HG02970 (cell line): ENCODE data around the gene ACP4.
"Not testable (repeated sequence)": the region's sequence is repeated elsewhere in the genome, so short reads cannot be mapped to it uniquely, and the experiment has no call there.

Source experiments
- ATAC-seq: cut with Tn5 transposase; IDR thresholded peaks from one replicate; pipeline ENCODE4 v1.9.1; 2021; ENCODE audit warnings: mild to moderate bottlenecking, moderate library complexity, moderate number of reproducible peaks; ENCODE audit not compliant: unreplicated experiment, low FRiP score

ACP4 gene, protein sequence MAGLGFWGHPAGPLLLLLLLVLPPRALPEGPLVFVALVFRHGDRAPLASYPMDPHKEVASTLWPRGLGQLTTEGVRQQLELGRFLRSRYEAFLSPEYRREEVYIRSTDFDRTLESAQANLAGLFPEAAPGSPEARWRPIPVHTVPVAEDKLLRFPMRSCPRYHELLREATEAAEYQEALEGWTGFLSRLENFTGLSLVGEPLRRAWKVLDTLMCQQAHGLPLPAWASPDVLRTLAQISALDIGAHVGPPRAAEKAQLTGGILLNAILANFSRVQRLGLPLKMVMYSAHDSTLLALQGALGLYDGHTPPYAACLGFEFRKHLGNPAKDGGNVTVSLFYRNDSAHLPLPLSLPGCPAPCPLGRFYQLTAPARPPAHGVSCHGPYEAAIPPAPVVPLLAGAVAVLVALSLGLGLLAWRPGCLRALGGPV

DNA sequence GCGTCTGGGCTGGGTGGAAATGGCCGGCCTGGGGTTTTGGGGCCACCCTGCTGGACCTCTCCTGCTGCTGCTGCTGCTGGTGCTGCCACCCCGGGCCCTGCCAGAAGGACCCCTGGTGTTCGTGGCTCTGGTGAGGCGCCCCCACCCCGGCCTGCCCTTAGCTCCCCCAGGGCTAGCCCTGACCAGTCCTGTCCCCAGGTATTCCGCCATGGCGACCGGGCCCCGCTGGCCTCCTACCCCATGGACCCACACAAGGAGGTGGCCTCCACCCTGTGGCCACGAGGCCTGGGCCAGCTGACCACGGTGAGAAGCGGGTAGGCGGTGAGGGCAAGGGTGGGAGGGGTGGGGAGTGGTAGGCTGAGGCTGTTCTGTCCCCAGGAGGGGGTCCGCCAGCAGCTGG is at the start of gene ACP4:
TSS of gene ACP4 (plus strand) at position 20 of the 400 bp plus-strand sequence. CDS start at position 20, 0 bp downstream.
- no peak for ATAC-seq

DNA sequence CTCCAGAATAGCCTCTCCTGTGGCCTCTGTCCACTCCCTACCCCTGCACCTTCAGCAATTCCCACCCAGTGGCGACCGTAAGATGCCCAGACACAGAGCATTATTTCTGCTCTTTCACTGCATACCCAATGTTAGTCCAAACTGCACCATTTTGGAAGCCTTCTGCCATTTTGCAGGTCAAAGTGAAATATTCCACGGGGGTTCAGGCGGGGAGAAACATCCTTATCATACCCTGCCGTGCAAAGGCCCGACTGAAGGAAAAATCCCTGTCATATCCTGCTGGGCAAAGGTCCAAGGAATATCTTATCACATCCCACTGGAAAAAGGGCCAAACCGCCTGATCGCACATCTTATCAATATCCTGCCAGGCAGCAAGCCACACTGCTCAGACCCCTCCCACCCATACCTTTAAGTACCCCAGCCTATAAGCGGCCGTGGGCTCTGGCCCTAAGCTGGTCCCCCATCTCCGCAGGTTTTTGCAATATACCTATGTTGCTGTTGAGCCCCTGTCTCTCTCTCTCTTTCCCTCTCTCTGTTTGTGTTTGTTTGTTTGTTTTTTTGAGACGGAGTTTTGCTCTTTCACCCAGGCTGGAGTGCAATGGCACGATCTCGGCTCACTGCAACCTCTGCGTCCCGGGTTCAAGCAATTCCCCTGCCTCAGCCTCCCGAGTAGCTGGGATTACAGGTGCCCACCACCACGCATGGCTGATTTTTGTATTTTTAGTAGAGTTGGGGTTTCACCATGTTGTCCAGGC is 48.9 kb upstream of the ACP4 start:
- no peak for ATAC-seq

DNA sequence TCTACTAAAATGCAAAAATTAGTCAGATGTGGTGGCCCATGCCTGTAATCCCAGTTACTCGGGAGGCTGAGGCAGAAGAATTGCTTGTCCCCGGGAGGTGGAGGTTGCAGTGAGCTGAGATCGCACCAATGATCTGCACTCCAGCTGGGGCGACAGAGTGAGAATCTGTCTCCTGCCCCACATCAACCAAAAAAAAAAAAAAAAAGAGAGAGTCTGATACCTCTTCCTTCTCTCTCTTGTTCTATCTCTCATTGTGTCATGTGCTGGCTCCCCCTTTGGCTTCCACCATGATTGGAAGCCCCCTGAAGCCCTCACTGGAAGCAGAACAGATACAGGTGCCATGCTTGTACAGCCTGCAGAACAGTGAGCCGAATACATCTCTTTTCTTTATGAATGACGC is 46.7 kb upstream of the ACP4 start:
- no peak for ATAC-seq

DNA sequence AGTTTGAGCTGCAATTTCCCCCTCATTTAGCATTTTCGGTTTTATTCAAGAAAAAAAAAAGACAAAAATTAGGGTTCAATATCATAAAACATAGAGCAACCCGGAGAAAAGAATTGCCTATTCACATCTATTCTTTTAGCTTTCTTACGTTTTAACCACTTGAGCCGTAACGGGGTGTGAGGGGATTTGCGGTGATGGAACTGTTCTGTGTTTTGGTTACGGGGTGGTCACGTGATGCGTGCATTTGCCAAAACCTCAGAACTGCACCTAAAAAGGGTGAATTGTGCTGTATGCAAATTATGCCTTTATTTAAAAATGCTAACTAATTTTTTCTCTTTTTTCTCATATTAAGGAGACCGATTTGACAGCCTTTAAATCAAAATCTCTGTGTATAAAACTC is 45.0 kb upstream of the ACP4 start:
- ATAC-seq: no peak

DNA sequence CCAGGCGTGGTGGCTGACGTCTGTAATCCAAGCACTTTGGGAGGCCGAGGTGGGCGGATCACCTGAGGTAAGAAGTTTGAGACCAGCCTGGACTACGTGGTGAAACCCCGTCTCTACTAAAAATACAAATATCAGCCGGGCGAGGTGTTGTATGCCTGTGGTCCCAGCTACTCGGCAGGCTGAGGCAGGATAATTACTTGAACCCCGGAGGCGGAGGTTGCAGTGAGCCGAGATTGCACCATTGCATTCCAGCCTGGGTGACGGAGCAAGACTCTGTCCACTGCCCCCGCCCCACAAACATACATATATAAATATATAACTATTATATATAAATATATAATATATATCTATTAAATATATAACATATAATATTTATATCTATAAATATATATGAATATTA is 43.1 kb upstream of the ACP4 start:
- ATAC-seq: not testable (repeated sequence)

DNA sequence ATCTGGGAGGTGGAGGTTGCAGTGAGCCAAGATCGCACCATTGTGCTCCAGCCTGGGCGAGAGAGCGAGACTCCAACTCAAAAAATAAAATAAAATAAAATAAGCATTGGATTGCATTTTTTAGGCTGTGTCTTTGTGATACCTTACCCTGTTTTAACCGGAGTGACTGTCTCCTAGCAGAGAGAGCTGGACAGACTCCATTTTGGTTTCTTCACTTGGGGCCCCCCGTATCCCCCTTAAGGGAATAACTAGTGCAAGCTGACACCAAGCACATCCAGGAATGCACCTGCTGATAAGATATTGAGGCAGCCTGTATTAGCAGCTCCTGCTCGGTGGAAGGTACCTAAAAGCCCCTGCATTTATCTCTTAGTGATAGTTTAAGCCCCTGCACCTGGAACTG is 40.7 kb upstream of the ACP4 start:
- no peak for ATAC-seq

DNA sequence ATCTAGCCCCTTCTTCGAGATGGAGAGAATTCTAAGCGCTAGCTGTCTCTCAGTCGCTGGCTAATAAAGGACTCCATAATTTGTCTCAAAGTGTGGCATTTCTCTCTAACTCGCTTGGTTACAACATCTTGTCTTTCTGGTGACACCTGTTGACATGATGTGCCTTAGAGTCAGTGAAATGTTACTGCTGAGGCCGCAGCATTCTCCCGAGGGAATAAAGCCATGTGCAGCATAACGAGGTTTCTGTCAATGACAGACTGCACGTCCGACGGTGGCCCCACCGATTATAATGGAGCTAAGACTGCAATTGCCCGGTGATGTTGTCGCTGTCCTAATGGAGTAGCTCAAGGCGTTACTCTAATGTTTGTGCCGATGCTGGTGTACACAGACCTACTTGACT is 40.2 kb upstream of the ACP4 start:
- ATAC-seq: no peak

DNA sequence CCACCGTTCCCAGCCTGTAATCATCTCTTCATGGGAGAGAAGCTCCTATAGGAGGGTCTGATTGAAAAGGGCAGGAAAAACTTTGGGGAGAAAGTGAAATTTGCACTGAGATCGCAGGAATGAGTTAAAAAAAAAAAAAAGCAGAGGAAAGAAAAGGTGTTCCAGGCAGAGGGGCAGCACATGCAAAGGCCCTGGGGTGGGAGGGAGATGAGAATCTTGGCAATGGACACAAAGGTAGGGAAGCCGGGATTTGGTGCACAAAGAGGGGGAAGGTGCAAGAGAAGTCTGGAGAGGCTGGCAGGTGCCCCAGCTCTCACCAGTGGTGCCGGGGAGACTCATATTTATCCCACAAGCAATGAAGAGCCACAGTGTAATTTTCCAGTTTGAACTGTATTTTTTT is 36.3 kb upstream of the ACP4 start:
- ATAC-seq: no peak

DNA sequence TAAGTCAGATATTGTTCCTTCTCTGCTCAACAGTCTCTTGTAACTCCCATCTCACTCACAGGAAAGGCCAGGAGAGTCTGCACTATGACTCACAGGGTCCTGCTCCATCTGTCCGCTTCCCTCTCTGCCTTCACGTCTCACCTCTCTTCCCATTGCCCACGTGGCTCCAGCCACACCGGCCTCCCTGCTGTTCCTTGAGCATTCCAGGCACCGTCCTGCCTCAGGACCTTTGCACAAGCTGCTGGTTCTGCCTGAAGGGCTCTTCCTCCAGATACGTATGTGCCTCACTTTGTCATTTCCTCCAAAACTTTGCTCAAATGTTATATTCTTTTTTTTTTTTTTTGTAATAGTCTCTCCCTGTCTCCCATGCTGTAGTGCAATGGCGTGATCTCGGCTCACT is 34.0 kb upstream of the ACP4 start:
- ATAC-seq: not testable (repeated sequence)

DNA sequence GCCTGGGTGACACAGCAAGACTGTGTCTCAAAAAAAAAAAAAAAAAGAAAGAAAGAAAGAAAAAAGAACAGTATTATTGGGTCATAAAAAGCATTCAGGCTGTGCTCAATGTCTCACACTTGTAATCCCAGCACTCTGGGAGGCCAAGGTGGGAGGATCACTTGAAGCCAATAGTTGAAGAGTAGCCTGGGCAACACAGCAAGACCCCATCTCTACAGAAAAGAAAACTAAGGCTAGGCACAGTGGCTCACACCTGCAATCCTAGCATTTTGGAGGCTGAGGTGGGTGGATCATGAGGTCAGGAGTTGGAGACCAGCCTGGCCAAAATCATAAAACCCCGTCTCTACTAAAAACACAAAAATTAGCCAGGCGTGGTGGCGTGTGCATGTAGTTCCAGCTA is 32.6 kb upstream of the ACP4 start:
- not testable (repeated sequence) for ATAC-seq

DNA sequence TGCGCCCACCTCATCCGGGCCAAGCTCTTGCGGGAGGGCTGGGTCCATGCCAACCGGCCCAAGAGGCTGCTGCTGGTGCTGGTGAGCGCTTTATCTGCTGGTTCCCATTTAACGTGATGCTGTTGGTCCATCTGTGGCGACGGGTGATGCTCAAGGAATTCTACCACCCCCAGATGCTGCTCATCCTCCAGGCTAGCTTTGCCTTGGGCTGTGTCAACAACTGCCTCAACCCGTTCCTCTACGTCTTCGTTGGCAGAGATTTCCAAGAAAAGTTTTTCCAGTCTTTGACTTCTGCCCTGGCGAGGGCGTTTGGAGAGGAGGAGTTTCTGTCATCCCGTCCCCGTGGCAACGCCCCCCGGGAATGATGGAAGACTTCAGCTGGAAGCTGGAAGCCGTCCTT is 31.1 kb upstream of the ACP4 start:
- not testable (repeated sequence) for ATAC-seq

DNA sequence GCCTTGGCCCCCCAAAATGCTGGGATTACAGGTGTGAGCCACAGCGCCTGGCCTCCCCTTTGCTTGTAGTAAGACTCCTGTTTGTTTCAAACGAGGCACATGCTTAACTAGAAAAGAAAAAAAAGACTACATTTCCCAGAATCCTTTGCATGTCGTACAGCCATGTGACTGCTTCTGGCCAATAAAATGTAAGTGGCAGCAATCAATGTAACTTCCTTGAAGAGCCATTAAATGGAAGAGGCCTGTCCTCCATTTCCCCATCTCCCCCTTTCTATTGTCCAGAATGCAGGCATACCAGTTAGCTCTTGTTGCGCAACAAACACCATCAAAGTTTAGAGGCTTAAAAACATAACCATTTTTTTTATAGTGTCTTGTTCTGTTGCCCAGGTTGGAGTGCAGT is 30.3 kb upstream of the ACP4 start:
- no peak for ATAC-seq

DNA sequence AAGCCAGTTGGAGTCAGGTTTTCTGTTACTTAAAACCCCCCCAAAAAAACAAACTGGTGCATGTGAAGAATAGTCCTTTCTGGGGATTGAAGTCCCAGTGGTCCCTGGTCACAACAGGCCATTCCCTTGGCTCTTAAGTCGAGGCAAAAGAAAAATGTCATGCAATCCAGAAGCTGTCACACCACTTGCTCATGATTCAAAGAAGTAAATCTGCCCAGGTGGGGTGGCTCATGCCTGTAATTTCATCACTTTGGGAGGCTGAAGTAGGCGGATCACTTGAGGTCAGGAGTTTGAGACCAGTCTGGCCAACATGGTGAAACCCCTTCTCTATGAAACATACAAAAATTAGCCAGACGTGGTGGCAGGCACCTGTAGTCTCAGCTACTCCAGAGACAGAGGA is 28.7 kb upstream of the ACP4 start:
- ATAC-seq: not testable (repeated sequence)

DNA sequence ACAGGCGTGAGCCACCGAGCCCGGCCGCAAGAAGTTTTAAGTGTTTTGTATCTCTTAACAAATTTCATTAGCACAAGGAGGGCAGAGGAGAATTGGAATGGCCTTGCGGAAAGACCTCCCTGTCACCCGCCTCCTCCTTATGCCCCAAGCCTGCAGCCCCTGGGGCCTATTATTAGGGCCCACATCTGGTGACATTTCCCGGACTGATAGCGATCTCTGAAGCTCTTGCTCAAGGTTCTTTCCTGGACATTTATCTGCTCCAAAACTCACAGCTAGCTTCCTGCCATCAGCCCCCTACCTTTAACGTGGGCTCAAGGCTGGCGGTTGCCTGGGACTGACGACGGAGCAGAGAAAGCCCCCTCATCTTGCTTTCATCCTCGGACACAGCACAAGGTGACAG is 26.7 kb upstream of the ACP4 start:
- not testable (repeated sequence) for ATAC-seq

DNA sequence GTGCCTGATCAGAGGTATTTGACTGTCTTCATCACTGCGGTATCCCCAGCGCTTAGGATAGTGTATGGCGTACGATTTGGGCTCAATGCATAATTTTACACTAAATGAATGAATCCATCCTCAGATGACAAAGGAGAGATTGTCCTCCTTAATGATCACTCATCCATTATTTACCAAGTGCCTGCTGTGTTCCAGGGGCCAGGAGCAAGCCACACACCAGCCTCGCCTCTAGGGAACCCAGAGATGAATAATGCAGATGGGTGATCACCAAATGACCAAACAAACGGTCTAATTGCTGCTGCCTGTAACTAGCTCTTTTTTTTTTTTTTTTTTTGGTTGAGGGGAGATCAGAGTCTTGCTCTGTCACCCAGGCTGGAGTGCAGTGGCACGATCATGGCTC is 25.8 kb upstream of the ACP4 start:
- ATAC-seq: no peak

DNA sequence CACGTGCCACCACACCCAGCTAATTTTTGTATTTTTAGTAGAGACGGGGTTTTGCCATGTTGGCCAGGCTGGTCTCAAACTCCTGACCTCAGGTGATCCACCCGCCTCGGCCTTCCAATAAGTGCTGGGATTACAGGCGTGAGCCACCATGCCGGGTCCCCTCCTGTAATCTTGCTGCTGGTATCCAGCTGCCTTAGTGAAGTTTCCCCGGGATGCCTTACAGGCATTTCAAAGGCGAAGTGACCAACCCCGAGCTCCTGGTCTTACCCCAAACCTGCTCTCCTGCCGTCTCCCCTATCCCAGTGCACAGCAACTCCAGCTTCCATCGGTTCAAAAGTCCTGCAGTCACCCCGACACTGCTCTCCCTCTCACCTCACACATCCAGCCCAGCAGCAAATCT is 23.5 kb upstream of the ACP4 start:
- not testable (repeated sequence) for ATAC-seq

DNA sequence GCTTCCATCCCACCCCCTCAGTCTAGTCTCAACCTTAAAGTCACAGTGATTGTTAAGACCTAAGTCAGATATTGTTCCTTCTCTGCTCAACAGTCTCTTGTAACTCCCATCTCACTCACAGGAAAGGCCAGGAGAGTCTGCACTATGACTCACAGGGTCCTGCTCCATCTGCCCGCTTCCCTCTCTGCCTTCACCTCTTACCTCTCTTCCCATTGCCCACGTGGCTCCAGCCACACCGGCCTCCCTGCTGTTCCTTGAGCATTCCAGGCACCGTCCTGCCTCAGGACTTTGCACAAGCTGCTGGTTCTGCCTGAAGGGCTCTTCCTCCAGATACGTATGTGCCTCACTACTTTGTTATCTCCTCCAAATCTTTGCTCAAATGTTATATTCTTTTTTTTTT is 23.0 kb upstream of the ACP4 start:
- ATAC-seq: not testable (repeated sequence)

DNA sequence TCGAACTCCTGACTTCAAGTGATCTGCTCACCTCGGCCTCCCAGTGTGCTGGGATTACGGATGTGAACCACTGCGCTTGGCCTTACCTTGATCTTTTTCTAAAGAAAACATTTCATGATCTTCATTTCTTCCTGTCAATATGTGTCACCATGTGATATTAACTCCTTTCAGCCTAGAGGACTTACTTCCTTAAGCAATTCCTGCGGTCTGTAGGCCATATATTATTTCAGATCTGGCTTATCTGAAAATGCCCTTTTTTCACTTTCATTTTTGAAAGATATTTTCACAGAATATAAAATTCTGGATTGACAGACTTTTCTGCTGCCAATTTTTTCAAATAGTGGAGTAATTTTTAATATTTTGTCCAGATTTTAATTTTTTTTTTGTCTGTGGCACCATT is 21.9 kb upstream of the ACP4 start:
- no peak for ATAC-seq

DNA sequence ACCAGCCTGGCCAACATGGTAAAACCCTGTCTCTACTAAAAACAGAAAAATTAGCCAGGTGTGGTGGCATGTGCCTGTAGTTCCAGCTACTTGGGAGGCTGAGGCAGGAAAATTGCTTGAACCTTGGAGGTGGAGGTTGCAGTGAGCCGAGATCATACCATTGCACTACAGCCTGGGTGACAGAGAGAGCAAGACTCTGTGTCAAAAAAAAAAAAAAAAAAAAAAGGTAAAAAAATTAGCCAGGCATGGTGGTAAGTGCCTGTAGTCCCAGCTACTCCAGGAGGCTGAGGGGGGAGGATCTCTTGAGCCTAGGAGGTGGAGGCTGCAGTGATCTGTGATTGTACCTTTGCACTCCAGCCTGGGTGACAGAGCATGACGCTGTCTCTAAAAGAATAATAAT is 20.1 kb upstream of the ACP4 start, which contains the start of gene GPR32:
TSS of gene GPR32 (plus strand) at position 301 of the 400 bp plus-strand sequence. CDS start 137 bp downstream, outside the sequence.
- not testable (repeated sequence) for ATAC-seq

DNA sequence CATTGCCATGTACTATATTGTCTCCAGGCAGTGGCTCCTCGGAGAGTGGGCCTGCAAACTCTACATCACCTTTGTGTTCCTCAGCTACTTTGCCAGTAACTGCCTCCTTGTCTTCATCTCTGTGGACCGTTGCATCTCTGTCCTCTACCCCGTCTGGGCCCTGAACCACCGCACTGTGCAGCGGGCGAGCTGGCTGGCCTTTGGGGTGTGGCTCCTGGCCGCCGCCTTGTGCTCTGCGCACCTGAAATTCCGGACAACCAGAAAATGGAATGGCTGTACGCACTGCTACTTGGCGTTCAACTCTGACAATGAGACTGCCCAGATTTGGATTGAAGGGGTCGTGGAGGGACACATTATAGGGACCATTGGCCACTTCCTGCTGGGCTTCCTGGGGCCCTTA is 19.3 kb upstream of the ACP4 start:
- ATAC-seq: no peak

DNA sequence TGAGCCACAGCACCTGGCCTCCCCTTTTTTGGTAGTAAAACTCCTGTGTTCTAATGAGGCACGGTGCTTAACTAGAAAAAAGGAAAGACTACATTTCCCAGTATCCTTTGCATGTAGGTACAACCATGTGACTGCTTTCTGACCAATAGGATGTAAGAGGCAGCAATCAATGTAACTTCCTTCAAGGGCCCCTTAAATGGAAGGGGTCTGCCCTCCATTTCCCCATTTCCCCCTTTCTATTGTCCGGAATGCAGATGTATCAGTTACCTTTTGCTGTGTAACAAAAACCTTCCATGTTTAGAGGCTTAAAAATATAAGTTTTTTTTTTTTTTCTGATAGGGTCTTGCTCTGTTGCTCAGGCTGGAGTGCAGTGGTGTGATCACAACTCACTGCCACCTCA is 17.7 kb upstream of the ACP4 start:
- no peak for ATAC-seq

DNA sequence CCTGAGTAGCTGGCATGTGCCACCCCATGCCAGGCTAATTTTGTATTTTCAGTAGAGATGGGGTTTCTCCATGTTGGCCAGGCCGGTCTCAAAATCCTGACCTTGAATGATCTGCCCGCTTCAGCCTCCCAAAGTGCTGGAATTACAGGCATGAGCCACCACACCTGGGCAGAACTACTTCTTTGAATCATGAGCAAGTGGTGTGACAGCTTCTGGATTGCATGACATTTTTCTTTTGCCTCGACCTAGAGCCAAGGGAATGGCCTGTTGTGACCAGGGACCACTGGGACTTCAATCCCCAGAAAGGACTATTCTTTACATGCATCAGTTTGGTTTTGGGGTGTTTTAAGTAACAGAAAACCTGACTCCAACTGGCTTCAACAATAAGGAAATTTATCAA is 17.3 kb upstream of the ACP4 start:
- not testable (repeated sequence) for ATAC-seq
